Skeletal muscle cell (primary cell): ENCODE data around the gene PCGF2.

ENCODE experiments used
- DNase-seq: peaks from one replicate; pipeline ENCODE4 v3.0.0-alpha.2; 2010; ENCODE audit warnings: low read depth
- H3K4me3 ChIP-seq: 2 replicates; pipeline ENCODE4 v1.5.1; 2011; ENCODE audit warnings: low read depth, mild to moderate bottlenecking, control low read depth, low read length, moderate library complexity

PCGF2 gene

DNA sequence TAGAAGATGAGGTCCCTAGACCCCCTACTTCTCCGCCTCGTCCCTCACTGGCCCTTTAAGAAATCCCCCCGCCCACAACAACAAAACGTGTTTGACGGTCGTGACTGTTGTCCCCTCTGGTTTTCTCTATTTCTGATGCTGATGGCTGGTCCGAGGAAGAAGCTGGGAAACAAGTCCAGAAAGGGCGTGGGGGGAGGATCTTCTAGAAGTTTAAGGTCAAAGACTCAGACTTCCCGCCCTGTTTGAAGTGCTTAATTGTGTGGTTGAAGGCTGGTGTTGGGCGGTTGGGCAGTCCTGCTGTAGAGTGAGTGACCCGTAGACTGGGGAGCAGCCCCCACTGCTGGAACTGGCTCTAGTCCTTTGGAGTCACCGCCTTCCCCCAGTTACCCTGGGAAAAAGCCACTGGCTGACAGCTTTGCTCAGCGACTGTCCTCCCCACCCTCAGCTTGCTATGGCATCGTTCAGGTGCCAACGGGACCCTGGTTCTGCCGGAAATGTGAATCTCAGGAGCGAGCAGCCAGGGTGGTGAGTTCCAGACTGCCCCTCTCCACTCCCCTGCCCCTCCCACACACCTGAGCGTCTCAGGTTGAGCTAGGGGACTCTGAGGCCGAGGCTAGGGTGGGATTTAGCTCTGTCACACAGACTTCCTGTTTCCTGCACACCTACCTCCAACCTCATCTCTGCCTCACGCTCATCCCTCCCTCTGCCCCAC lies 41.5 kb downstream of the PCGF2 start:
- peak overlapping the region; percentile 90 for H3K4me3 ChIP-seq
- no peak for DNase-seq

DNA sequence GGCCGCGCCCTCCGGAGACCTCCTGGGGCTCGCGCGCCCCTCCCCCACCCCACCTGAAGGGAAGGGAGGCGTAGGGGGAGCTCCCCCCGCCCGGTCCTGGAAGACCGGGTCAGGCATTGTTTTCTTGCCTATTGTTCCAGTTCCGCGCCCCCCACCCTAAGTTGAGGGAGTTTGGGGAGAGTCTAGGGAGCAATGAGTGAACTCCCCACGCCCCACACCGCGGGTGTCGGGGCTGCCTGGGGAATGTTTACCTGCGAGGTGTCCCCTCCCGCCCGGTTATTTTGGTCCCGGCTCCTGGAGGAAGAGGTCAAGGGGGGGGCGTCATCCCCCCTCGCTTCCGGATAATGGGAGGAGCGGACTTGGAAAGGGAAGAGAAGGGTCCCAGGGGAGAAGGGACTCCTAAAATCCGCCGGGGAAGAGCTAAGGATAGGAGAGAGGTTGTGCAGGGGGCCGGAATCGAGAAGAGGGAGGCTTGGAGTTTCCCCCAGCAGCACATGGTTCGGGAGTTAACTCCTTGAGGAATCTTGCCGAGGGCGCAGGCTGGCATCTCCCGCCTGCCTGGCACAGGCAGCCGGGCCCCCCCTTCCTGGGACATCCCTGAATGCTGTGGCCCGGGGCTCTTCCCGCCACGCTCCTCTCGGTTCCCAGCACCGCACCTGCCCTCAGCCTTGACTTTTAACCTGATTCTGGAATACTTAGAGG lies 42.2 kb downstream of the PCGF2 start:
- H3K4me3 ChIP-seq: peak overlapping the region; percentile 90
- no peak for DNase-seq

DNA sequence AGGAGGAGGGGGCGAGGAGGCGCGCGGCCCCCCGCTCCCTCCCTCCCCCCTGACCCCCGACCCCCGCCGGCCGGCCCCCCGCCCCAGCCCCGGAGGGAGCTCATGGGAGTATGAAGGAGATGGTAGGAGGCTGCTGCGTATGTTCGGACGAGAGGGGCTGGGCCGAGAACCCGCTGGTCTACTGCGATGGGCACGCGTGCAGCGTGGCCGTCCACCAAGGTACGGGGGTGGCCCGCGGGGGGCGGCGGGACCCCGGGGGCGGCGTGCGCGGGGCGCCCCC lies 42.7 kb downstream of the PCGF2 start:
- DNase-seq: no peak
- peak overlapping the region; percentile 90 for H3K4me3 ChIP-seq

DNA sequence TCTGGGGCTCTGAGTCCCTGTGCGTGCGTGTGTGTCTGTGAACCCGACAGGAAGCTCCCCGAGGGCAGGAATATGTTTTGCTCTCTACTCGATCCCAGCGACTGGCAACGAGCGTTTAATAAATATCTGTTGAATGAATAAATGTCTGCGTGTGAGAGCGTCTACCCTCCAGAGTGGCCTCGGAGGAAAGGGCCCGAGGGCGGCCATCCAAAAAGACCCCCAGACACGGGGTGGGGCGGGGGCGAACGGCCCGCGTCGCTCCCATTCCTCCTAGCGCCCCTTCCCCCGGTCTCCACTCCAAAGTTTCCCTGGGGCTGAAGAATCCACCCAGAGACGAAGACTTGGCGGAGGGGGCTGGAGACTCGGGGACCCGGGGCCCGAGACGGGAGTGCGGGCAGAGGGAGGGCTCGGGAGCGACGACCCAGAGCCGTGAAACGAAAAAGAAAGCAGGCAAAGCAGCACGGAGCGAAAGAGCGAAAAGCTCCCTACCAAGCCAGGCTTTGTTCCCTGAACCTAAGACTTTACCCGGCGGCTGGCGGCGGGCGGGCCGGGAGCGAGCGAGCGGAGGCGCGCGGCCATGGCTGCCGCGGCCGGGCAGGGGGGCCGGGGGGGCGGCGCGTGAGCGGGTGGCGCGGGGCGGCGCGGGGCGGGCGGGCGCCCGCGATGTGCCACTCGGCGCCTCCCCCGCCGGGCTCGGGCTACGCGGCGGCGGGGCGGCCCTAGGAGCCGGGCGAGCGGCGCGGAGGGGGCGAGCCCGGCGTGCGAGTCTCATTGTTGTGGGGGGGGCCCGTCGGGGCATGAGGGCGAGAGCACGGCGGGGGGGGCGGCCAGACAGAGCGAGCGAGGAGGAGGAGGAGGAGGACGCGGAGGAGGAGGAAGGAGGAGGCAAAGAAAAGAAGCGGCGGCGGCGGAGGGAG lies 43.3 kb downstream of the PCGF2 start, which contains the start of gene MLLT6:
Gene MLLT6, plus strand, starts transcription at position 668 of the 917 bp plus-strand sequence. CDS start 360 bp downstream, outside the sequence.
- DNase-seq: no peak
- peak within 1 kb of the TSS; percentile 90 for H3K4me3 ChIP-seq

DNA sequence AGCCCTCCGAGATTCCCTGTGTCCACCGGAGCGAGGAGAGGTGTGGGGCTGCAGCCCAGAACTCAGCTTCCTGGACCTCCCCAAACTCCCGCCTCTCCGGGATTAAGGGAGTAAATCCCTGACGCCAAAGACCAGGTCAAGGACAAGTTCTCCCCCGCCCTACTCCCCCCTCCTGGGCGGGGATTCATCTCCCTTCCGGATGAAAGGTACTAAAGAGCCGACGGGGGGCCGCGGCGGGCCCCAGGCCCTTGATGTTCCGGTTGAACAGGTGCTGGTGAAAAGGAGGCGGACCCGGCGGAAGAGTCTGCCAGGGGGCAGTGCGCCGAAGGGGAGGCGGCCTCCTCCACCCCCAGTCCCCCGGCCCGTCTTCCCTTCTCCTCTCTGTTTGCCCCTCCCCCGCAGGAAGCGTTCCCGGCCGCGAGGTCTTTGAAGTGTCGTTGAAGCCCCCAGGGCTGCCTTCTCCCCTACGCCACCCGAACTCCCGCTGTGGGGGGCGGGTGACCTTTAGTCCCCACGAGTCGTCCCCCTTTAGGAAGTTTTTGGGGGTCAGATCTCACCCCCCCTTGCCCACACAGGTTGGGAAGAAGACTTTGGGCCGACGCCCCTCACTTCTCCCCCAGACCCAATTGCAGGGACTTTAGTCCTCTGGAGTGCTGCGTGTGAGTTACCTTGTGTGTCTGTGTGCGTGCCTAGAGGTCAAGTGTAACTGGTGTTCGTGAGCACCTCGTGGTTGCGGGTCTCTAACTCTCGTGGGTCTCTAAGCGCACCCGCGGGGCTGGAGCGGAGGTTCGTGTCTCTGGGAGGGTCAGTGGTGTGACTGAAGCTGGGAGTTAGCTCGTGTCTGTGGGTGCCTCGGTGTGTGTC lies 44.2 kb downstream of the PCGF2 start:
- H3K4me3 ChIP-seq: peak overlapping the region; percentile 90
- no peak for DNase-seq

DNA sequence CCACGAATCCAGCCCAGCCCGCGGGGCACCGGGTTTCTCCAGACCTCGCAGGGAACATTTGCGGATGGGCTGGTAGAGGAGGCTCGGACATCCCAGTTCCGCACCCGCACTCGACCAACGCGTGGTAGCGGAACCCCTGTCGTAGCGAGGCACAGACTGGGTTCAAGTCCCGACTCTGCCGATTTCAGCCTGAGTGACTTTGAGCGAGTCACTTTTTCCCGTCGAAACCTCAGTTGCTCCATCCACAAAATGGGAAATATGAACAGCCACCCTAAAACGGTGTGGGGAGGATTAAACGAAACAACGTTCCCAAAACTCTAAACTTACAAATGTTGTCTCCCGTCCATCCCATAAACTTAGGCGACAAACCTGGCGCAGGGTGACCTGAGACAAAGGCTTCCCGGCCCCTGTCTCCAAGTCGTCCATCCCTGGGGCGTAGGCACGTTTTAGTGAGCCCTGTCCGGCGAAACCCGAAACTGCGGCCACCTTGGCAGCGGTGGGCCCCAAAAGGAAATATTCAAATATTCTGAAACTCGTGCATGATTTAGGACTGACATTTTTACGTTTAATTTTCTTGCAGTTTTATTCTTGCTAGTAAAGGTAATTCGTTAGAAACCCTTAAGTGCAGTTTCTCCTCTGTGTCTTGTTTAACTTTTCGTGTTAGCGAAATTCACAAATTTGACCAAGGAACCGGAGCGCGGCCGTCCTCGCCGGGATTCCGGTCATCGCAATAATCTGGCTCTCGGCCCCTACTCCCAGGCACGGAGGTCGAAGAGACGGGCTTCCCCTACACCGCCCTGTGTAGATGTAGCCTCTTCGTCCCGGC lies 45.0 kb downstream of the PCGF2 start:
- H3K4me3 ChIP-seq: peak overlapping the region; percentile 90
- no peak for DNase-seq

DNA sequence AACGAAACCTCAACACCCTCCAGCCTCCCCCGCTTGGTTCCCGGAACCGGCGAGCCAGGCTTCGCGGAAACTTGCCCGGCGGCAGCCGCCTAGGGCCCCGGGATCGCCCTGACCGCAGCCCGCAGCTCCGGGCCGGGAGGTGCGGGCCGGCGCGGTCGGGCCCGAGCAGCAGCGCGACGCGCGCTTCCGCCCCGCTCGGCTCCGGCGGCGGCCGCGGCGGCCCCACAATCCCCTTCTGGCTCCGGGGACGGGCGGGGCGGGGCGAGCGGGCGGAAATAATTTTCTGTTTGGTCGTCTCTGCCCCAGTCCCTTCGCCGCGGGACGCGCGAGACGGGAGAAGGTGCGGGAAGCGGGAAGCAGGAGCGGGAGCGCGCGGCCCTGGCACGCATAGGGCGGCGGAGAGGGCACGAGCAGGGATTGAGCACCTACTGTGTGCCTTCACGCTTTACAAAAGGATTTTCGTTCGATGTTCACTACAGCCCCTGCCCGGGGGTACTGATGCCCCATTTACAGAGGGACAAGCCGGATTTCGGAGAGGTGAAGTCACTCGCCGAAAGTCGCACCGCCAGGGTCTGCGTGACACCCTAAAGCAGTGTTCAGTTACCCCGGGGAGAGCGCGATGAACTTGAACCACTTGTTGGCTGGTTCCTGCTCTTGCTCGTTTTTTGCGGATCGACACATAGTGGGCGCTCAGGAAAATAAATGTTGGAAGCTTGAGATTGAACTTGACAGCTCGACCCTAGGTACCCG lies 45.8 kb downstream of the PCGF2 start:
- peak overlapping the region; percentile 90 for H3K4me3 ChIP-seq
- peak; percentile 48 for DNase-seq

DNA sequence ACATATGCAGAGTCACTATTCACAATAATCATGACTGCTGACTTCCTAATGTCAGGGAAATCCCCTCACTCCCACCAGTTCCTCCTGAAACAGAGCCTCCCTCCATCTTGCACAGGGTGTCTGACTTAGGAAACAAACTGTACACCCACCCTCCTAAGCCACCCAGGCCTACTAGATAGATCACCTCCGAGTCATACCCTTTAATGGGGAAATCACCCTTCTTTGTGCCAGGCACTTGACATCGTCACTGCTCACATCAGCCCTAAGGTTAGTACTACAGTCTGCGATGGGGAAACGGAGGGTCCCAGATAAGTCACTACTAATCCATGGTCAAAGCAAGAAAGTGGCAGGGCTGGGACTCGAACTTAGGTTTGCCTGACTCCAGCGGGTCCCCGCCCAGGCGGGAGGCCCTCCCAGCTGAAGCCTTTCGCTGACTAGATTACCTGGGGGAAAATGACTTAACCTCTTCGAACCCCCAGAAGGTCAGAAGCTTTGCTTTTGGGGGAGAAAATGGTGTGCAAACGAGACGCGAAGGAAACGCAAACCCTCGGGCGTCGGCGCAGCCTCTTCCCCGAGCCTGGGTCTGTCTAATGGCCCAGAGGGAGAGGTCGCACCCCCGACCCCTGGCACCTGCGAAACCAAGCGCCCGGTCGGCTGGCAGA lies 46.5 kb downstream of the PCGF2 start:
- H3K4me3 ChIP-seq: peak overlapping the region; percentile 90
- DNase-seq: no peak

DNA sequence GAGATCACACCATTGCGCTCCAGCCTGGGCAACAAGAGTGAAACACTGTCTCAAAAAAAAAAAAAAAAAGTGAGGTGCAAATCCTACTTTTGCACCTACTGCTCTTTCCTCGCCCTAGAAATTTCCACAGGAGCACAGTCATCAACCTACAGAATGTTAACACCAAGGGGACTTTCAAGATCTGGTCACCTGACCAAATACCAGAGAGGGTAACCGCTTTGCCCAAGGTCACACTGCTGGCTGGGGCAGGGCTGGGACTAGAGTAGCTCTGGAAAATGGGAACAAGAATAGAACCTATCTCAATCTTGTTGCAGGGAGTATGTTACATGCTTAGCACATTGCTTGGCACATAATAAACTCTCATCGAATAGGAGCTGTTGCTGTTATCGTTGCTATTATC lies 49.4 kb downstream of the PCGF2 start:
- H3K4me3 ChIP-seq: no peak overlapping the region
- no peak for DNase-seq

DNA sequence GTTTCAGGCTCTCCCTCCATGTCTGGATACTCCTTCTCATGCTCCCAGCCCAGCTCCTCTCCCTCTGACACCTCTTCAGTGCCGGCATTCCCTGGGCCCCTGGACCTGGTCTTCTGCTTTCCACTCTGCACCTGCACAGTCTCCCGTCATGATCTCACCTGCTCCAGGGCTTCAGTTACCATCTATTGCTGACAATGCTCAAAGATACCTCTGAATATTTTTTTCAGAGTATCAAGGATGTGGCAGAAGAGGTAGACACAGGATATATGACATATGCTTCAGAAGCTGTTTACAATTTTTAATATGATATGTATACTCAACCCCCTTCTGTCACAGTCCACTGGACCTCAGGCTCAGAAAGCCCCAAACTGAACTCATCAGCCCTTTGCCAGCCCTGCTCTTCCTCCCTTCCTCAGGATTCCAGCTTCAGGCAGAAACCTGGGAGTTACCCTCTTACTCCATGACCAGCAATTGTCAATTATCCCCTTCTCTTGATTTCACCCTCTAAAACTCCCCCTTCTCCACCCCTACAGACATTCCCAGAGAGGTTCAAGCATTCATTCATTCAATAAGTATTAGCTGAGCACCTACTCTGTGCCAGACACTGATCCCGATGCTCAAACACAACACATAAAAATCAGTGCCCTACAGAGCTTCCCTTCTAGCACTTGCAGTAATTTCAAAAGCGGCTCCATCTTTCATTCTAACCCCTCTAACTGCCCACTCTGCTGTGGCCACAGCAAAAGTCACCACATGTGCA lies 50.9 kb downstream of the PCGF2 start:
- no peak overlapping the region for H3K4me3 ChIP-seq
- no peak for DNase-seq

DNA sequence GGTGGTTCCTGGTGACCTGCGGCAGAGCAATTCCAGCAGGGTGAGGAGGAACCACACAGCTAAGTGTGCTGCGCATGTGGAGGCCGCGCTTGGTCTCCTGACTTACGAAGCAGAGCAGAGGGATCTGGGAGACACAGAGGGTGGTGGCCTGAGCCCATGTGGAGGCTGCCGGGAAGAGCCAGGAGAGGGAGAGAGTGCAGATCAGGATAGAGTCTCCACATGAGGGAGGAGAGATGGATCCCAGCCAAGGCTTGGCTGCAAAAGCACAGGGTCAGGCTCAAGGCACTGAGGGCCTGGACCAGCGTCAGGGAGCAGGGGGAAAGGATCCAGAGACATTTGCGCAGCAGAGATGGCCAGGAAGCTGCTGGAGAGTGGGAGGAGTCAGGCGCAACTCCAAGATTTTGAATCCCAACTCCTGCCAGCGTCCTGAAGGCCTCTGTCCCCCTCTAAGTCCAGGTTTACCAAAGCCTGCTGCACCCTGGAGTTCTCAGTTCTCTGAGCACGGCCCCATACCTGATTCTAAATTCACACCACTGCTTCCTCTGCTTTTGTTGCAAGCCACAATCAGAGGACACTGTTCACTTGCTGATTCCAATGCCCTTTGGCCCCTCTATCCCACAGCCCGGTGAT lies 54.3 kb downstream of the PCGF2 start:
- peak; percentile 31 for DNase-seq
- H3K4me3 ChIP-seq: no peak overlapping the region

DNA sequence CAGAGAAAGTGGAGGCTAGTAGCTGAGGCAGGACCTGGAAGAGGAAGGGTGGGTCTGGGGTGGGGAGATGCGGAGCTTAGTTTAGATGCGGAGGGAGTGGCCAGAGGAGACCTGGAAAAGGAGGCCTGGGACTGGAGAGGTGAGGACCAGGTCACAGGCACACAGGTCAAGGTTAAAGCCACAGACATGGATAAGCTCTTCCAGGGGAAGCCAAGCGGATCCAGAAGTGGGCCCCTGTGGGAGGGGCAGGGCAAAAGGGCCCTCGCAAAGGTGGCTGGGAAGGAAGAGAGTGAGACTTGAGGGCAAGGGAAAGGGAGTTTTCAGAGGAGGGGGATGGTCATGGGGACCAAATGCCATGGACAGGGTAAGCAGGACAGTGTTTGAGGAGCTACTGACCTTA lies 57.0 kb downstream of the PCGF2 start:
- DNase-seq: no peak
- H3K4me3 ChIP-seq: no peak overlapping the region

DNA sequence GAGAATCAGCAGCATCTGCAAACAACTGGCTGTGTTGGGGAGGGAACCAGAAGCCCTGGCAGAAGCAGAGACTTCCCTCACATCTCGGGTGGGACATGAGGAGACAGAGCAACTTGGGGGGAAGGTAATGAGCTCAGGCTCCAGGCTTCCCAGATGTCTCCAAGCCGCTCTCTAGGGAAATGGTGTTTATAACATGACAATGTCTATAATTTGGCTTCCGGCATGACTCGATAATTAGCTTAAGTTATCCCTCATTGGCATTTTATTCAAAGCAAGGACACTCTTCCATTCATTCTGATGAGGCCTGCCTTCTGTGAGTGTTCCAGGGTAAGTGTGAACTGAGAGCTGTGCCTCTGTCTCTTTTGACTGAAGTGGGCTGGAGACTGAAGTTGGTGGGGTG lies 57.8 kb downstream of the PCGF2 start:
- no peak for DNase-seq

DNA sequence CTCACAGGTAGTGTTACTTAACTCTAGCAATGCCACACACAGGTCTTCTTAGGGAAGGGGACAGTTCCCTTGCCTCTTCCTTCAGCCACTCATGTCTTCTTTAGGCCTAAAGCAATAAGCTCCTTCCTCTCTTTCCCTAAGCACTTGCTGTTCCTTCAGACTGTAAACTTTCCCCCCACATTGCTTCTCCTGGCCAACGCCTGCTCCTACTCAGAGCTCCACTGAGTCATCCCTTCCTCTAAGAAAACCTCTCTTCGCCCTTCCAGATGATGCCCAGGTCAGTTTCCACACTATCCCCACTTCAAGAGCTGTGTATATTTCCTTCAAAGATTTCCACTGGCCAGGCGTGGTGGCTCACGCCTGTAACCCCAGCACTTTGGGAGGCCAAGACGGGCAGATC lies 60.9 kb downstream of the PCGF2 start:
- no peak overlapping the region for H3K4me3 ChIP-seq
- DNase-seq: no peak

More for the DNA sequence above, 57.8 kb downstream of the PCGF2 start:
- no peak overlapping the region for H3K4me3 ChIP-seq

DNA sequence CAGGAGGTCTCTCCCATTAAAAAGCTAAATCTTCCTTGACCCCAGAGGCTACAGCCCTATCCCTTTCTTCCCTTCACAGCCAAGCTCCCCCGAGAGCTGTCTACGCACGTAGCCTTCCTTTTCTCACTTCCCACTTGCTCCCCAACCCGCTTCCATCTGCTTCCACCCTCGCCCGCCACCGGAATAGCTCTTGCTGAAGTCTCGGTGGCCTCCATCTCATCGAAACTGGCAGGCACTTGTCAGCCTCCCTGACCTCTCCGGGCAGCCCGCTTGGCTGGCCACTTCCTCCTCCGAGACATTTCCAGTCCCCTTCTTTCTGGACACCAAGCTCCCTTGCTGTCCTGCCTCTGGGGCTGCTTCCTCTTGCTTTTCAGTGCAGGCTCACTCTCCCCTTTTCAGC lies 62.6 kb downstream of the PCGF2 start:
- no peak for DNase-seq
- no peak overlapping the region for H3K4me3 ChIP-seq
